ENCODE measurements around the gene KIRREL2.
"Not testable (repeated sequence)": the region's sequence is repeated elsewhere in the genome, so short reads cannot be mapped to it uniquely, and the experiment has no call there.

Gene KIRREL2

GRCh38 chr19:35897706-35898451 lies 41.2 kb downstream of the KIRREL2 start:
- no peak for DNase-seq (ENCODE audit: low read depth in 2 of 2)

- no peak for DNase-seq (ENCODE audit: low read depth in 2 of 2)
These were observed 41.7 kb downstream of the KIRREL2 start for GRCh38 chr19:35898499-35898809.

- DNase-seq (ENCODE audit: low read depth in 2 of 2), result peak; percentile 41 to 44
These were observed 43.0 kb downstream of the KIRREL2 start for GRCh38 chr19:35899547-35900214.

- DNase-seq (ENCODE audit: low read depth in 2 of 2), result peak in 1 of 2 experiments; percentile 14
These were observed 44.4 kb downstream of the KIRREL2 start for GRCh38 chr19:35901055-35901644.

GRCh38 chr19:35901854-35902661 lies 45.3 kb downstream of the KIRREL2 start, which contains the start of gene HCST:
Gene HCST, plus strand, starts transcription at chr19:35902529. Its CDS starts 65 bp downstream, at chr19:35902594.
- DNase-seq (ENCODE audit: low read depth in 2 of 2), result no peak

- no peak for DNase-seq (ENCODE audit: low read depth in 2 of 2)
These were observed 46.3 kb downstream of the KIRREL2 start for GRCh38 chr19:35902870-35903475.

- DNase-seq (ENCODE audit: low read depth in 2 of 2), result peak; percentile 30 to 43
These were observed 47.0 kb downstream of the KIRREL2 start for GRCh38 chr19:35903550-35904179.

- DNase-seq (ENCODE audit: low read depth in 2 of 2), result no peak
These were observed 47.8 kb downstream of the KIRREL2 start for GRCh38 chr19:35904311-35905068.

GRCh38 chr19:35905178-35905727 lies 48.5 kb downstream of the KIRREL2 start:
- DNase-seq (ENCODE audit: low read depth in 2 of 2), result no peak

GRCh38 chr19:35907377-35907745 lies 50.6 kb downstream of the KIRREL2 start:
- no peak for DNase-seq (ENCODE audit: low read depth in 2 of 2)

GRCh38 chr19:35908010-35908441 lies 51.3 kb downstream of the KIRREL2 start, which contains the start of gene TYROBP:
Gene TYROBP, minus strand, starts transcription at chr19:35908295. Its CDS starts 67 bp downstream, at chr19:35908228.
- DNase-seq (ENCODE audit: low read depth in 2 of 2), result no peak

GRCh38 chr19:35908973-35909683 lies 52.4 kb downstream of the KIRREL2 start:
- DNase-seq (ENCODE audit: low read depth in 2 of 2), result no peak

- no peak for DNase-seq (ENCODE audit: low read depth in 2 of 2)
These were observed 52.9 kb downstream of the KIRREL2 start for GRCh38 chr19:35909684-35910035.

GRCh38 chr19:35910355-35910754 lies 53.6 kb downstream of the KIRREL2 start:
- not testable (repeated sequence) for DNase-seq (ENCODE audit: low read depth in 2 of 2)

- no peak for DNase-seq (ENCODE audit: low read depth in 2 of 2)
These were observed 54.5 kb downstream of the KIRREL2 start for GRCh38 chr19:35911173-35911572.

- no peak for DNase-seq (ENCODE audit: low read depth in 2 of 2)
These were observed 55.1 kb downstream of the KIRREL2 start for GRCh38 chr19:35911790-35912189.

GRCh38 chr19:35913589-35913988 lies 56.9 kb downstream of the KIRREL2 start:
- DNase-seq (ENCODE audit: low read depth in 2 of 2), result no peak

GRCh38 chr19:35915443-35915842 lies 58.7 kb downstream of the KIRREL2 start:
- DNase-seq (ENCODE audit: low read depth in 2 of 2), result no peak

Measured in fibroblast of skin of left quadriceps (primary cell).